K562 (cell line): ENCODE results near the gene BLVRA. TPM values are rescaled to one million over a fixed set of nuclear protein-coding genes. Genes with fewer than 3 reads are reported as not detected.

Experiments
- ATAC-seq: fragments of 200-7000 bp; cut with Tn5 transposase; 3 replicates; pipeline ENCODE4 v1.9.1; 2020; ENCODE audit warnings: moderate library complexity
- BruUV-seq: library from RNA; stranded (reverse); fragments of 400-500 nt; replicated peaks from 2 replicates; lab custom pipeline; 2021; lab: Mats Ljungman, UMichigan
- CTCF ChIA-PET: fragments of 300-600 bp; formaldehyde crosslinking; extraction: SDS; loops from one replicate; lab custom pipeline; 2021; ENCODE audit warnings: low intra/inter-chr PET ratio; lab: Yijun Ruan, JAX
- POLR2A ChIA-PET: fragments of 300-600, 350-650 bp; sonication (Branson Sonifier 250); formaldehyde crosslinking; extraction: SDS; loops from one replicate; lab custom pipeline; 2021; ENCODE audit warnings: antibody characterized with exemption, inconsistent platforms; lab: Yijun Ruan, JAX
- DNase-seq, 4 experiments: peaks; one replicate each; pipeline versions ENCODE4 v3.0.0 to v3.0.0-alpha.2; 2011 to 2018; ENCODE audit warnings: low spot score in 3 of 4, mixed read lengths in 3 of 4; ENCODE audit errors: extremely low read depth in 1 of 4
- FAIRE-seq: peaks from 2 replicates; lab custom pipeline; 2011; peaks lifted over from hg19 to GRCh38; lab: Jason Lieb, UNC
- H2AFZ ChIP-seq: 2 replicates; pipeline ENCODE4 v1.6.0; 2011; ENCODE audit warnings: low read depth, low read length, control low read depth, inconsistent platforms
- H3K27ac ChIP-seq: fragments of 200-600 bp; 3 replicates; pipeline ENCODE4 v1.8.0; 2011; ENCODE audit warnings: low read depth, mild to moderate bottlenecking, control low read depth, inconsistent platforms, low read length, moderate library complexity, mixed read lengths; ENCODE audit errors: extremely low read depth
- H3K27me3 ChIP-seq, 2 experiments: fragments of 300-600 bp in 1 of 2; 2 replicates in 1 of 2; 3 replicates in 1 of 2; pipeline versions ENCODE4 v1.6.0 to v1.8.0; 2011; ENCODE audit warnings: inconsistent platforms in 2 of 2, low read length in 2 of 2, mild to moderate bottlenecking in 1 of 2, mixed read lengths in 1 of 2, moderate library complexity in 1 of 2; ENCODE audit not compliant: control insufficient read depth in 2 of 2, insufficient read depth in 2 of 2
- H3K36me3 ChIP-seq: fragments of 300-600 bp; 3 replicates; pipeline ENCODE4 v1.8.0; 2011; ENCODE audit warnings: mild to moderate bottlenecking, low read length, inconsistent platforms; ENCODE audit not compliant: control insufficient read depth, insufficient read depth
- H3K4me1 ChIP-seq, 2 experiments: fragments of 200-600 bp in 1 of 2; replicated peaks in 1 of 2; 2 replicates in 1 of 2; 3 replicates in 1 of 2; pipeline versions ENCODE4 v1.5.1 to v1.8.0; 2011; ENCODE audit warnings: inconsistent platforms in 2 of 2, low read length in 2 of 2, mild to moderate bottlenecking in 1 of 2, mixed read lengths in 1 of 2, moderate library complexity in 1 of 2; ENCODE audit not compliant: control insufficient read depth in 2 of 2, insufficient read depth in 2 of 2
- H3K4me2 ChIP-seq: 2 replicates; pipeline ENCODE4 v1.6.1; 2011; ENCODE audit warnings: low read length, control low read depth, inconsistent platforms, mixed read lengths; ENCODE audit not compliant: insufficient read depth
- H3K4me3 ChIP-seq: fragments of 200-600 bp; sonication (generic), shearing (Covaris generic); 2 replicates; pipeline ENCODE4 v1.5.1; 2016; ENCODE audit warnings: control low read depth, inconsistent platforms
- H3K79me2 ChIP-seq: fragments of 200-600 bp; 3 replicates; pipeline ENCODE4 v1.8.0; 2011; ENCODE audit warnings: low read length, inconsistent platforms; ENCODE audit not compliant: control insufficient read depth, insufficient read depth
- H3K9ac ChIP-seq, 2 experiments: 2 replicates each; pipeline versions ENCODE4 v1.6.0 to v1.6.1; 2011; ENCODE audit warnings: low read depth in 2 of 2, low read length in 2 of 2, control low read depth in 1 of 2, inconsistent platforms in 1 of 2, mild to moderate bottlenecking in 1 of 2, mixed read lengths in 1 of 2; ENCODE audit not compliant: insufficient read depth in 1 of 2
- H3K9me1 ChIP-seq: one replicate; pipeline ENCODE4 v1.6.0; 2011; ENCODE audit warnings: inconsistent platforms, mild to moderate bottlenecking, low read length, moderate library complexity; ENCODE audit not compliant: control insufficient read depth, insufficient read depth
- H3K9me3 ChIP-seq: replicated peaks from 2 replicates; pipeline ENCODE4 v1.5.1; 2011; ENCODE audit warnings: low read depth, low read length, inconsistent platforms; ENCODE audit not compliant: control insufficient read depth, insufficient read depth
- H4K20me1 ChIP-seq: replicated peaks from 2 replicates; pipeline ENCODE4 v1.6.1; 2011; ENCODE audit warnings: low read length, inconsistent platforms, mixed read lengths; ENCODE audit not compliant: control insufficient read depth, insufficient read depth
- EP300 ChIP-seq: IDR thresholded peaks from 2 replicates; pipeline ENCODE4 v1.6.1; 2012; ENCODE audit warnings: low read length, improper control_type of control experiment
- ESRRB ChIP-seq: fragments of 250-450 bp; sonication (Bioruptor Pico); IDR thresholded peaks from 2 replicates; pipeline ENCODE4 v1.5.0; 2020; ENCODE audit warnings: mild to moderate bottlenecking, moderate library complexity, borderline replicate concordance
- FIP1L1 ChIP-seq: fragments of 200-400 bp; formaldehyde crosslinking; IDR thresholded peaks from 2 replicates; pipeline ENCODE4 v1.6.1; 2018; ENCODE audit warnings: mild to moderate bottlenecking, low read depth, low read length; ENCODE audit not compliant: poor library complexity, severe bottlenecking
- HNRNPH1 ChIP-seq: fragments of 200-400 bp; formaldehyde crosslinking; optimal IDR thresholded peaks from 2 replicates; pipeline ENCODE3; 2017; ENCODE audit warnings: low read depth, mild to moderate bottlenecking, low read length, moderate library complexity
- L3MBTL2 ChIP-seq: fragments of 450-650 bp; IDR thresholded peaks from 2 replicates; pipeline ENCODE4 v1.6.1; 2016; ENCODE audit warnings: mild to moderate bottlenecking, moderate library complexity
- MAFK ChIP-seq: IDR thresholded peaks from 2 replicates; pipeline ENCODE4 v1.6.1; 2011; ENCODE audit warnings: low read length, improper control_type of control experiment
- OTX1 ChIP-seq: fragments of 450-650 bp; formaldehyde crosslinking; IDR thresholded peaks from 2 replicates; pipeline ENCODE4 v1.4.0; 2022; ENCODE audit warnings: mild to moderate bottlenecking
- TAF7 ChIP-seq: fragments of 450-650 bp; IDR thresholded peaks from 2 replicates; pipeline ENCODE4 v1.6.1; 2016; ENCODE audit warnings: missing genetic modification characterization, missing compliant biosample characterization
- ZNF212 ChIP-seq: fragments of 450-650 bp; formaldehyde crosslinking; IDR thresholded peaks from 2 replicates; pipeline ENCODE4 v1.4.0; 2020; ENCODE audit warnings: mild to moderate bottlenecking
- WGBS: fragments of 100-300 bp; shearing (Covaris generic); methylation state at CpG from one replicate; pipeline ENCODE4 v1.1.6; 2016; ENCODE audit warnings: low coverage, mixed read lengths; ENCODE audit not compliant: insufficient coverage; ENCODE audit errors: missing lambda C conversion rate; 5-methylcytosine and 5-hydroxymethylcytosine counted together
- in situ Hi-C: fragments of 300-500 bp; cut with MboI; formaldehyde crosslinking; loops from 4 replicates; pipeline ENCODE4 v1.15.0; 2018; ENCODE audit warnings: inconsistent platforms, mixed read lengths
- intact Hi-C: fragments of 100-400 bp; cut with micrococcal nuclease; formaldehyde crosslinking; loops from 2 replicates; pipeline ENCODE4 v1.14.2; 2022
- polyA plus RNA-seq, 8 experiments: library from polyadenylated mRNA; depleted of rRNA in 4 of 8; stranded (reverse) in 5 of 8; unstranded in 3 of 8; fragments of >200 nt; fragmentation: Nextera tagmentation in 2 of 8; fragmentation: Illumina TruSeq in 1 of 8; extraction: Ambion mirVana in 2 of 8; extraction: Trizol in 1 of 8; gene quantifications; 2 replicates each; pipeline versions ENCODE4 v1.2.1 to v1.2.3, GENCODE V29; 2011 to 2014; ENCODE audit warnings: inconsistent platforms in 1 of 8, missing spikeins in 1 of 8
- total RNA-seq, 7 experiments: library from RNA; depleted of rRNA in 6 of 7; stranded (reverse); fragments of >200 nt in 6 of 7; fragmentation: Illumina TruSeq in 2 of 7; extraction: Trizol in 2 of 7; gene quantifications; 2 replicates each; pipeline versions ENCODE4 v1.2.1 to v1.2.3, GENCODE V29; 2011 to 2021; ENCODE audit warnings: low replicate concordance in 1 of 7
- TF ChIP-seq, protein P1 (sequence below): fragments of 250-450 bp; sonication (Bioruptor Pico); IDR thresholded peaks from 2 replicates; pipeline ENCODE4 v1.5.0; 2020; ENCODE audit warnings: mild to moderate bottlenecking, borderline replicate concordance

The BLVRA gene
- total and polyA plus RNA-seq, 9 of the 15 experiments (the other 6 are each of a cell fraction or from before 2014, with no cell fraction given): 48.5 to 147 (median 61.5) TPM

DNA sequence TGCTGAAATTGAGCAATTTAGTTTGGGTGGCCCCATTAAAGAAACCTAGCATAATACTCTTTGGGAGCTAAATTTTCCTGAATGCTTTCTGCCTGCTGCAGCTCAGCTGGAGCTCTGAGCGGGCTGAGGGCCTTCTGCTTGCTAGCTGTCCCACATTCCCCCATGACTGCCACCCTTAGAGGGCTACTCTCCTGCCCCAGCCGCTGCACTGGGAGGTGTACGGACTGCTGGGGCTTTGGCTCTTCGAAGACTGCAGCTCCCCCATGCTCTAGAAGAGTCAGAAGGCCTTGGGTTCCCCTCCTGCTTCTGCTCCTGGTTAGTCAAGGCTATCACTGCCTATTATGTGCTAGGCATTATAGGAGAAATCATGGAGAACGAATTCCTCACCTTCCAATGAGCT is 31.5 kb downstream of the BLVRA start:
- in situ Hi-C loops (no loop called here), intact Hi-C loops (no loop called here)
- H3K27me3 ChIP-seq: no peaks in the 10 kb centered on the region
- H3K4me2 ChIP-seq: no peak overlapping the region
- CTCF ChIA-PET: no interaction called here
- H2AFZ ChIP-seq: no peak overlapping the region
- no peak for DNase-seq
- FAIRE-seq: no peak
- H3K9me3 ChIP-seq: no peaks in the 10 kb centered on the region
- H3K4me3 ChIP-seq: no peak overlapping the region
- H4K20me1 ChIP-seq: no peaks in the 10 kb centered on the region
- no peaks in the 10 kb centered on the region for H3K79me2 ChIP-seq
- BruUV-seq: no TSS peak
- 77% methylated on average over 4 of the region's 5 CpGs for WGBS
- TF ChIP-seq HNRNPH1: no peak
- no peak for TF ChIP-seq FIP1L1
- no peak overlapping the region for H3K9ac ChIP-seq
- no peaks in the 10 kb centered on the region for H3K4me1 ChIP-seq
- POLR2A ChIA-PET: interaction anchor here (1.6 to 2.4 kb wide), 2 partner anchors 9 to 28 kb away, joined by 3 to 14 read pairs; no protein-coding TSS in a partner anchor
- peaks cover 49% of the 10 kb centered on the region for H3K36me3 ChIP-seq
- ATAC-seq: no peak
- no peaks in the 10 kb centered on the region for H3K9me1 ChIP-seq
- no peak overlapping the region; the same call in 2 of the 3 replicates for H3K27ac ChIP-seq

DNA sequence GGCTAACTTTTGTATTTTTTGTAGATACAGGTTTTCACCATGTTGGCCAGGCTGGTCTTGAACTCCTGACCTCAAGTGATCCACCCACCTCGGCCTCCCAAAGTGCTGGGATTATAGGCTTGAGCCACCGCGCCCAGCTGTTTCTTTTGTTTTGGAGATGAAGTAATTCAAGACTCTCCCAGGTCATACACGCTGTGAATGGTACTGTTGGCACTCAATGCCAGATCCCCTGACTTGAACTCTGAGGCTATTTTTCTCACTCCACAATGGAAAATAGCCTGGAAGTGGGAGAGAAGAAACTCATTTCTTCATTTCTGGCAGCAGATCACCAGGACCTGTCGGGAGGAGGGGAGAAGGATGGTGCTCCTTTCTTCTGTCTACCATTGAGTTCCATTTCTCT is 32.4 kb downstream of the BLVRA start:
- intact Hi-C loops: no loop called here
- in situ Hi-C loops: no loop called here
- Histone ChIP-seq H3K27ac (no peak overlapping the region), H4K20me1 (no peaks in the 10 kb centered on the region), H3K4me1 (no peaks in the 10 kb centered on the region), H3K4me3 (no peak overlapping the region), H3K9me3 (no peaks in the 10 kb centered on the region), H2AFZ (no peak overlapping the region), H3K9me1 (no peaks in the 10 kb centered on the region), H3K79me2 (no peaks in the 10 kb centered on the region), H3K27me3 (no peaks in the 10 kb centered on the region), H3K36me3 (peaks cover 49% of the 10 kb centered on the region), H3K9ac (no peak overlapping the region), H3K4me2 (no peak overlapping the region)
- POLR2A ChIA-PET: interaction anchor here (1.4 to 2.4 kb wide), 4 partner anchors 8 to 29 kb away, joined by 3 to 14 read pairs (median 6); no protein-coding TSS in a partner anchor
- CTCF ChIA-PET: no interaction called here
- BruUV-seq: no TSS peak
- no peak for FAIRE-seq
- TF ChIP-seq, protein P1, sequence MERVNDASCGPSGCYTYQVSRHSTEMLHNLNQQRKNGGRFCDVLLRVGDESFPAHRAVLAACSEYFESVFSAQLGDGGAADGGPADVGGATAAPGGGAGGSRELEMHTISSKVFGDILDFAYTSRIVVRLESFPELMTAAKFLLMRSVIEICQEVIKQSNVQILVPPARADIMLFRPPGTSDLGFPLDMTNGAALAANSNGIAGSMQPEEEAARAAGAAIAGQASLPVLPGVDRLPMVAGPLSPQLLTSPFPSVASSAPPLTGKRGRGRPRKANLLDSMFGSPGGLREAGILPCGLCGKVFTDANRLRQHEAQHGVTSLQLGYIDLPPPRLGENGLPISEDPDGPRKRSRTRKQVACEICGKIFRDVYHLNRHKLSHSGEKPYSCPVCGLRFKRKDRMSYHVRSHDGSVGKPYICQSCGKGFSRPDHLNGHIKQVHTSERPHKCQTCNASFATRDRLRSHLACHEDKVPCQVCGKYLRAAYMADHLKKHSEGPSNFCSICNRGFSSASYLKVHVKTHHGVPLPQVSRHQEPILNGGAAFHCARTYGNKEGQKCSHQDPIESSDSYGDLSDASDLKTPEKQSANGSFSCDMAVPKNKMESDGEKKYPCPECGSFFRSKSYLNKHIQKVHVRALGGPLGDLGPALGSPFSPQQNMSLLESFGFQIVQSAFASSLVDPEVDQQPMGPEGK (CRISPR knock-in tag): no peak
- no peak for TF ChIP-seq ESRRB
- no peak for TF ChIP-seq ZNF212 (CRISPR knock-in tag)
- TF ChIP-seq L3MBTL2: no peak
- no peak for TF ChIP-seq TAF7 (tag)
- no peak for TF ChIP-seq EP300
- TF ChIP-seq OTX1 (CRISPR knock-in tag): no peak
- TF ChIP-seq MAFK: no peak
- DNase-seq: no peak
- 51% methylated on average over 2 of the region's 5 CpGs for WGBS
- no peak for ATAC-seq
